IPS-11a (cell line): ENCODE results near the gene FBXW4.

ENCODE experiments used
- H3K4me3 ChIP-seq: one replicate; pipeline ENCODE4 v1.5.1; 2013; ENCODE audit warnings: low read depth, low read length, control low read depth

The FBXW4 gene

DNA sequence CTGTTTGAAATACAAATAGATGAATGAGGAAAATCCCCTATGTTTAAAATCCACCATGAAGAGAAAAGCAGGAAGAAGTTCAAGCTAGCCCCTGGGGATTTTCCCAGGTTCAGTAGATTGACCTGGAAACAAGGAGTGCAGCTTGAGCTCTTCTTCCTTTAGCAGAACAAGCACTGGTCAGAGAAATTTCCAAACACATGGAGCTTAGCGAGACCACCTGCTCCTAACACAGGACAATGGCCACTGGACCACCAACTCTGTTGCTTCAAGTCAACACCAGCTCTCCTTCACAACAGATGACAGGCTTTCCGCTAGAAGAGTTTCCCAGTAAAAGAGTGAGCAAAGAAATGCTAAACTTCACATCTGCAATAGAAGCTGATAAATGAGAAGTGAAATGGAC is 9.4 kb upstream of the FBXW4 start:
- H3K4me3 ChIP-seq, result no peak overlapping the region

DNA sequence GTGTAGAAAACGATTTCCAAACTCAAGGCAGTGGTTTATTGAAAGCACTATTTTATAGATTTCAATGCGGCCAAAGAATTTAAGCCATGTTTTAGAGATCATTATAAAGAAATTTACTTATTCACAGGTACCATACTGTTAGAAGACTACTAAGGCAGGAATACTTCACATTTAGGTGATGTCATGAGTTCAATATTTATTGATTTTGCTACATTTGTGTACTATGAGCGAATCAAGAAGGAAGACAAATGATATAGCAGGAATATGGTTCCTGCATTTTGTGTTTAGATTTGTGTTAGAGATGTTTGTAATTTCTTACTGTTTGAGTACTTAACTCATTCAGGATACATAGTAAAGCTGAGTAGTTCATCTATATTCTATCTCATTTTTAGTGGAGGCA is 1.7 kb upstream of the FBXW4 start:
- H3K4me3 ChIP-seq, result no peak overlapping the region

DNA sequence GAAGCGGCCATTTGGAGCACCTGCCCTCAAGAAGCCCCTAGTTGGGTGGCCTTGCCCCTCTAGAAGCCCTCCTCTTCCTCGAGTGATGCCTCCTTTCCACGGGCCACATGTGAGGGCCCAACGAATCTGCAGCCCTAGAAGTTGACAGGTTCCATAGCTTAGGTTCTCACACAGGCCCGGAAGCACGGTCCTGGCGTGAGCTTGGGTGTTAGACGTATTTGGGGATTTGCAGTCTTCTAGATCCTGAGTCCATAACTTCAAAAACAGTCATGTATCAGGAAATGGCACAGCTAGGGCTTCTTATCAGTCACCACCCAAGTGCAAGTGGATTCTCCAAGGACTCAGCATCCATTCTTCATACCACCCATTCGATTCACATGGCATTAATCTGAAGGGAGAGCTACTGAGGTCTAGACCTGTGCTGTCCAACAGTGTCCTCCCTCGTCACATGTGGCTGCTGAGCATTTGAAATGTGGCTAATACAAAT is 477 bp upstream of the FBXW4 start:
- H3K4me3 ChIP-seq, result peak overlapping the region; percentile 27

DNA sequence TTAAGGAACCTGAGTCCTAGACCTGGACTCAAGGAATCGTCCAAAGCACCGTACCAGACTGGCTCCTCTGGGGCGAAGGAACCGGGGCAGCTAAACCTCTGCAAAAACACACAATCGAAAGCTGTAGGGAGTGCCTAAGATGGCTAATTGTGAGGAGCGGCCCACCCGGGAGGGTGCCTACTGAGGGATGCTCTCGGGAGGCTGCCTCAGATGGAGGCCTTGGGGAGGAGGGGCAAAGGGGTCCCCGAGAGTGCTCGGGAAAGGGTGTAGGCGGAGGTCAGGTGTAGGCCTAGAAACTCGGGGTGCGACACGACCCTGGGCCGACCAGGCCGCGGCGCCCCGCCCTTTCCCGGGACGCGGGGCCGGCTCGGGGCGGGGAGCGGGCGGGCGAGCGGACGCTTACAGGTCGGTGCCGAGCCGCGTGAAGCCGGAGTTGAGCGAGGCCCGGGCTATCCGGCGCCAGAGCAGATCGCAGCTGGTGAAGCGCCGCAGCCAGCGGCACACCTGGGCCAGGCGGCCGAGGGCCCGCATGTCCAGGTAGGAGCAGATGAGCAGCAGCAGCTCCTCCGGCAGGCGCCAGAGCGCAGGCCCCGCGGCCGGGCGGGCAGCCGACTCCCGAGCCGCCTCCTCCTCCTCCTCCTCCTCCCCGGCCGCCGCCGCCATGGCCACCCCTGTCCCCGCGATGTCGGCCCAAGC is 844 bp downstream of the FBXW4 start:
- H3K4me3 ChIP-seq, result peak overlapping the region; percentile 72

DNA sequence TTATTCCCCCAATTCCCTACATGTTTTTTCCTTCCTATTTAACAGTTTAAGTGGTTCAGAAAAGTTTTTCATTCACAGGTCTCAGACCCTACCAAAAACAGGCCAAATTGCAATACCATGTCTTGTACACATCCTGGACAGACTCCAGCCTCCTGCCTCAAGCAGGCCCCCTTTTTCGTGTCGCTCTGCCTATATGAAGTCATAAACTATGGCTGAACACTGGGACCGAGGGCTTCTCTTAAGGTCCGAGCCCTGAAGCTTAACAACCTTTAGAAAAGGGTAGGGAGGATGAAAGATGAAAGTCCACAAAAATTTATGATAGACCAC is 1.4 kb downstream of the FBXW4 start:
- peak overlapping the region; percentile 72 for H3K4me3 ChIP-seq

DNA sequence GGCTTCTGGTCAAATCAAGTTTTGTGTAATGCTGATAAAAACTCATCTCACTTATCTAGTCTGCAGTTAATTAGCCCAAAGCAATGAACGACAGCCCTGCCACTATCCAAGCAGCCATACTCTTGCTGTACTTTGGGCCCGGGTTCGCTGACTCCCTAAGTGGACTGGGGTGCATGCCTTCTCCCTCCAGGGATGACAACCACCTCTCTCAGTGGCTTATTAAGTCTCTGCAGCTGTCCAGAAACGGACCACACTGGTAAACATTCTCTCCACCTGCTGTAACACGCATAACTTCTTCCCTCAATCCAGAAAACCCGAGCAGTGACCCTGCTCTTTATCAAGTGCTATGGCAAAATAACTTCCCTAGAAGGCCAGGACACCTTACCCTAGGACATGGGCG is 3.9 kb downstream of the FBXW4 start:
- H3K4me3 ChIP-seq, result no peak overlapping the region

DNA sequence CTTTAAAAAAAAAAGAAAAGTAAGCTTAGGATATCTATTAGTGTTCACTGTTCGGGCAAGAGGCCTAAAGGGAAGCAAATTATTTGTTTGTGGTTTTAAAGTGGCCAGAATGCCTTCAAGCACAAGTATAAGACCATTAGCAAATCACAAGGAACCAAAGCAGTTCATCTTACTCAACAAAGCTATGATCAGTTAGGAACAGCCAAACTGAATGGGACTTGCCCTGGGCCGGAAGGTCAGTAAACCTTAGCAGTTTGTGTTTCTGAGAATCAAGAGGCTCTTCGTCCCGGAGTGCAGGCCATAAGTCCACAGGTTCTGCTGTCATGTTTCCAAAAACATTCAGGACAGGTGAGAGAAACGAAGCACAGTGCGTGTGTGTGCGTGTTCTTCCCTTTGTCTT is 4.5 kb downstream of the FBXW4 start:
- H3K4me3 ChIP-seq, result no peak overlapping the region

DNA sequence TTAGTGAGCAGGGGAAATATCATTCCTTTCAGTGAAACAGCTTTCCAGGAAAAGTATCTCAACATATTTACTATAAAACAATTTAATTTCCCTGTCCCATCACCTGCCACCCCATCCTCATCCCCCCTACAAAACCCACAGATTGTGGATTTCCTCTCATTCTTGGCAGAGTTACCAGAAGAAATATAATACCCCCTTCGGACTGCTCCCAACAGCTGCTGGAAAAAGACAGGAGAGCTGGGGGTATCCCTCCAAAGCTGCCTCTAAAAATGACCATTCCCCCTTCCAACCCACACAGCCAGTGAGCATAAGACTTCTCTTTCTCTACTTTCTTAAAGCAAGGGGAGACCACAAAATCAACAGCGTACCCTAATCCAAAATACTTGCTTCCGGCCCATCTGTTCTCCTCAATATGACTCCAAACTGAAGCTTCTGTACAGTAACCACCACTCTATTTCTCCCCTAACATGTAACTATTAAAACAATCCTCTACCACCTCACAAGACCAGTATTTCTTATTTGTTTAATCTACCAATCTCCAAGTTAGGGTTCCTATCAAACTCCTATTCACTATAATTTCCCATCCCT is 7.8 kb downstream of the FBXW4 start:
- no peak overlapping the region for H3K4me3 ChIP-seq

DNA sequence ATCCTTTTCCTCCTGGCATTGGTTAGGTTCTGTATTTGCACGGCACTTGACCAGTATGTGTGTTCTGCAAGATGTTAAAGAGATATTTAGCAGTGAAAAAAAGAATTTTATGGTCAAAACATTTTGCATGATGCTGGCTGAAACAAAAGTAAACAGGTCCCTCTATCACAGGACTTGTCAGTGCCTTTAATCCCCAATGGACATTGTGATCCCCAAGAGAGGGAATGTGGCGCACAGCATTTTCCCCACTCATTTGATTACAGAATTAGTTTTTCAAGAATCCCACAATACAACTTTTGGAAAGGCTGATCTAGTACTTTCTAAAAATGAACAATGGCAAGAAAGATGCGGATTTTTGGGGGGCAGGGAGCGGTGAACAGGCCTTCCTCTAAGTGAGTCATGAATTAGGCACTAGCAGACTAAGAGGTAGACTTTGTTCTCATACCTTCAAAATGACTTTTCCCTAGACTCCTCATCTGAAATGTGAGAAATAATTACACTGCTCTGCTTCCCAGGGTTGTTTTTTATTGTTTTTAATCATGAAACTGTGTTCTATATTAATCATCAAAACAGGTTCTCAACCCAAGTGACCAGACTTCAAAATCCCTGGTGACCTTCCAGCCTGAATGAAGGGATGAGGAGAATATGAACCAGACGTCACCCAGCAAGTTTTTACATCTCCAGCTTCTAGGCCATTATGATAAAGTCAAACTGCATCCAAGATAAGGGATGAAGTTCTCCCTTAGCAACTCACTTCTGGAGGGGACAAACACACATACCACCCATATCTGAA is 8.6 kb downstream of the FBXW4 start:
- no peak overlapping the region for H3K4me3 ChIP-seq

DNA sequence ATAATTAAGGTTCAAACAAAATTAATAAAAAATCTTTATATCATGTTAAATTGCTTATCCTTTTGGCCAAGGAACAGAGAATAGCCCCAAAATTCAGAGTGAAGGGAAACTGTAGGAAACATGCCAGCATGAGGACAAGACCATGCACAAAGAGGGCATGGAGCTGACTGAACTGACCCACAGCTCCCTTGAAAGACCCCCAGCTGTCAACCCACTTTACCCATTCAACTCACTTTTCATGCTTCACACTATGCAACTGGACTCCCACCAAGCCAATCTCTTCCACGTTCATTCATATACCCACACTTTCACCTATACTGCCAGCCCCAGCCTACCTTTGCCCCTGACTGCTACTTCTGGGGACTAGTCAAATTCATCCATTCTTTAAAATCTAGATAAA is 10.2 kb downstream of the FBXW4 start:
- no peak overlapping the region for H3K4me3 ChIP-seq

DNA sequence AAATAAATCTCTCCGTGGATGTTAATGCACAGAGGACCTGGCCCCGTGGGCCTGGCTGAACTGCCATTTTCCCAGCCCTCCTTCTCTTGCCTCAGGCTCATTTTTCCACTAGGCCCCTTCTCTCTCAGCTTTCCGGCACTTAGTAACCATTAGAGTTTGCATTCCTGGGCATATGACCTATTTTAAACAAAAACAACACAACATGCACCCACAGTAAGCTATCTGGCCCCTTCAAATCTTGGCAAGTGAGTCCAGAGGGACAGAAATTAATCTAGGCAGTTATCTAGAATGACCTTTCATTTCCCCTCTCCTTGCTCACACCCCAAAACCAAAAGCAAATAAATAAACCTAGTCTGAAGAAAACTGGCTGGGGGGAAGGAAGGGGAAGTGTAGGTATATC is 11.7 kb downstream of the FBXW4 start:
- no peak overlapping the region for H3K4me3 ChIP-seq

DNA sequence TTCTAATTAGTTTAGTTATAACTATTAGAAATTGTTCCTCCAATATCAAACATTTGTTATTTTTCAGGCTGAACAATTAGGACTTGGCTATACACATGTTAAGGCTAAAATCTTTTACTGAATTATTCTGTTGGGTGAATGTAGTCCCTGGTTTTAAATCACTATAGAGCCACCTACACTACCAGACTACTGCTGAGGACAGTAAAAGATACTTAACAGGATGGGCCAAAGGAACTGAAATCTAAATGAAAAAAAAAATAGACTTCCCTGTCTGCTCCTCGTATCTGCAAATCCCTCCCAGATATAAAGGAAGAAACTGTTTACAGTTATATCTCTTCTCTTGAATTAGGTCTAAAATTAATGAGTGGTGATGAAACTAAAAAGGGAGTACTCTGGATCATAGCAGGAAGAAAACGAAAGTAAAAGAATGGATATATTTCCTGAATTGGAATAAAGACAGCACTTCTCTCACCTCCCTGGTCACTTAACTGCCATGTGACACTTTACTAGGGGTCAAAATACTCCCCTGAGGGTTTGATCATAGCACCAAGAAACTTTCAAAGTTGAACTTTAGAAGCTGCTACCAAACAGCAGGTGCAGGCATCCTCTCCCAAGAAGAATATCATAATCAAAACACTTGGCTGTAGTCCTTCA is 12.7 kb downstream of the FBXW4 start:
- no peak overlapping the region for H3K4me3 ChIP-seq

DNA sequence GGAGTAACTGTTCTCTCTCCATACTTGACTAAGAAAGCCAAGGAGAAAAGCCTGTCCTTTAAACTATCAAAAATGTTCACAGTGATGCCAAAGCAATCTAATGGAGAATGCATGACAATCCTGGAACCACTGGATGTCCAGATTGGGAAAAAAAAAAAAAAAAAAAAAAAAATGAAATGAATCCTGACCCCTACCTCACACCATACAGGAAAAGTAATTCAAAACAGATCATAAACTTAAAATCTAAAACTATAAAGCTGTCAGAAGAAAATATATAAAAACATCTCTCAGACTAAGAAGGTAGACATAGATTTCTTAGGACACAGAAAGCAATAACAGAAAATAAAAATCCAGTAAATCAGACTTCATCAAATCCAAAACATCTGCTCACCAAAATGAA is 18.4 kb downstream of the FBXW4 start:
- no peak overlapping the region for H3K4me3 ChIP-seq

DNA sequence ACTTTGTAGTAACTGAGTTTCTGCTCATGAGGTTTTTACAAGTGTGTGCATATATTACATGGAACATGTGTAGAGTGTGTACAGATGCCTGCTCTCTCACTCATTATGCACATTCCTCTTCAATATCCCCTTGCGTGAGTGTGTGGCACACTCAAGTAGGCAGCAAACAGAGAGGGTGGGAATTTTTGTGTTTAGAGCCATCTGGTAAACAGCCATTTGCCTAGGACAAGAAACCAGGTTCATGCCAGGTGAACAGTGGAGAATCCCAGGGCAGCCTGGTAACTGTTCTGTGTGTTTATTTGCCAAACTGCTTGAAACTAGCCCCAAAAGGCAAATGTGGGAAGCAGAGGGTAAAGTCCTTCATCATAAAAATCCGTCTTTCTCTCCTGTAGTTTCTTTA is 19.9 kb downstream of the FBXW4 start:
- H3K4me3 ChIP-seq, result no peak overlapping the region

DNA sequence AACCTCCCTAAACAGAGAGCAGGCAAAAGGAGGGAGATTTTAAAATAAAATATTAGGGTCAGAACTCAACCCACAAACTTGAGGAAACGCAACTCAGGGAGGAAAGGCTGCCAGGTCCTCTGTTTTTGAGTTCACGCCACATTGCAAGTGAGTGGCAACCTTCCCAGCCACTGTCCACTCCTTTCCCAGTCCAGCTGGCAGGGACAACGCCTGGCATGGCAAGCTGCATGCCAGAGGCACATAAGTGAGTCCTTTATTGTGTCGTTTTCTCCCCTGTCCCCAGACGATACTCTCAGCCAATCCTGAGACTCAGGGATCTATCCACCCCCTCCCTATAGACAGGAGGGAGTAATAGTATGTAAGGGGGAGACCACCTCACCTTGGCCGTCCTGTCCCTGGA is 22.4 kb downstream of the FBXW4 start:
- no peak overlapping the region for H3K4me3 ChIP-seq

DNA sequence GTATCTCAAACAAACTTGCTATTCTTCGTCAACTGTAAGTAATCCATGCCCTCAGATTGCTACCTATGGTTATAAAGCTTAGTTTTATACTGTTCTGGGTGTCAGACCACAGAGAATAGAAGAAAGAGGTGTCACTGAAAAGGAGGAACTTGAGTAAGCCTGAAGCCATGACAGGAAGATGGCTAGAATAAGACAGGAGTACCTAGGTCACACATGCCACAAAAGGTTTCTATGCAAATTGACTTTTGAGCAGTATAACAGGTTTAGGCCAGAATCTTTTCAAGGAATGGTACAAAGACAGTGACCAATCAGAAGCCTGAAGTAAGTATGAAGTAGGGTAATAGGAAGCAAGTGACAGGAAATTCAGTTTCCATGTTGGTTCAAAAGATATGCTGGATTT is 23.5 kb downstream of the FBXW4 start:
- H3K4me3 ChIP-seq, result no peak overlapping the region

DNA sequence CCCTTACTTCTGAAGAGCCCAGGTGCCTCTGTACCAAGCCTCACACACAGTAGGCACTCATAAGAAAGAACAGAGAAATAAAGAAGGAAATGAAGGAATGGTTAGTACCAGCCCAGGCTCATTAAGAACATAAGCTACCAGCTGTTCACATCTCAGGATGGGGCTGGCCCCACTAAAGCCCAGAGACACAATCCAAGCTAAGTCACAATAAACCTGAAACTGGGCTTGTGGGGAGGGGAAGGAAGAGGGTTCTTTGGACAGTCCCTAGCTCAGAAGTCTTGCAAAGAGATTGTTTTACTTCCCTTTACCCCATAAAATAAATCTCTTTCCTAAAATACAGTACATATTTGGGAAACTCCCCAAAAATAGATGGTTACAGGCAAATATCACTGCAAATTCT is 24.3 kb downstream of the FBXW4 start:
- no peak overlapping the region for H3K4me3 ChIP-seq

DNA sequence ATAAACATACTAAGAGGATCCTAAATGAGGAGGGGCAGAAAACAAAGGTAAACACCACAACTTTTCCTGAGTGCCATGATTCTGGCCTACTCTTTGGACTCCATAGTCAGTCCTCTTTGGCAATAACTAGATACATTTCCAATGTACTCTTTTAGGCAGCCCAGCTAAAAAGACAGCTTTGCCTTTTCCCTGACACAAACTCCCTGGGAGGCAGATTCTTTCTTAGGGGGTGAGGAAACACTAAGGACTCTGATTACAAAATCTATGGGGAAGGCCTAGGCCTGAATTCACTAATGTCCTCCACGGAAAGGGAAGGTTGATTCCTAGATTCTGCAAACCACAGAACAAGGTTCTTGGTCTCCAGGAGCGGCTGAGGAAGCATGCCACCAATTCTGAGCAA is 25.8 kb downstream of the FBXW4 start:
- no peak overlapping the region for H3K4me3 ChIP-seq

DNA sequence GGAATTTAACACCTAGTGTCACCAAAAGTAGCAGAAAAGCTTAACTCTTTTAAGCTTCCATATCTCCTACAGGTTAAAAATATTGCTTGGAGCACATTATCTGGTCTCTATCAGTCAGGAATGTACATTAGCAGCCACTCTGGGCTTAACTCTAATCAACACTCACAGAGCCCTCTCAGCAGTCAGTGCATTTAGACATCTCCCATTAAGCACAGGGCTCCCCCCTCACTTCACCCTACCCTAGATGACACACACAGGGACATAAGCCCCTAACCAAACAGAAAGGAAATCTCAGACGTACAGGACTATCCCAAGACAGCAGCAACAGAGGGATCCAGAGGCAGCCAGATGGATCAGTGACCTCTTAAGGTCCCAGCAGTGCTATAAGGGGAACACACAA is 26.4 kb downstream of the FBXW4 start:
- H3K4me3 ChIP-seq, result no peak overlapping the region

DNA sequence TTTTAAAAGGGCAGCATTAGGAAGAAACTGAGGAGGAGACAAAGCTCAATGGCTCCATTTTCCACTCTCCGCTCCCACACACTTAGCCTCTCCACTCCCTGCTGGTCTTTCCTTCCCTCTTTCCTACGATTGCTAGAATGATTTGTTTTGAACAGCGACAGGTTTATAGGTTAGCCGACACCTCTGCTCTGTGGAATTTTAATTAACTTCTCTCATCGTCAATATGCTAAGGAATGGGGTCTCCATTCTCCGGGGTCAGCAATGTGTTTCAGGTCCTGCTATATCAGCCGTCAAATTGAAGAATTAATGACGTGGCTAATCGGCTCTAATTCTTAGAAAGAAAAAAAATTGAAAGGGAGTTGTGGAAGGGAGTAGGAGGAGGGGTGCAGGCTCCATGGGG is 28.9 kb downstream of the FBXW4 start:
- H3K4me3 ChIP-seq, result no peak overlapping the region

DNA sequence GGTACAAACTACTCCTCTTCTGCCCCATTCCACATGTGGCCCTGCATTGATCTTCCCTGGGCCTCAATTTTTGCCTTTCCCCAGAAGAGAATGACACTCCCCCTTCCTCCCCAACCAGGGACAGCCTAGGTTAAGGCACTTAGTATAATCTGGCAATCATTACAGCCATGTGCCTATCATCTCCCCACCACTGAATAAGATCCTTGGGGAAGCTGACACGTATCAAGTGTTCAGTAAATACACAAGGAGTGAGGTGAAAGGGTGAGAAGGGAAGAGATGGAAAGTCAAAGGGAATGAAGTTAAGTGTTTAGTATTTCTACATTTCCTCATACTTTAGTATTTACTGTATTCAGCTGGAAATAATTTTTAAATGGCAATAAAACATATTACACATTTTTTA is 31.9 kb downstream of the FBXW4 start:
- no peak overlapping the region for H3K4me3 ChIP-seq

DNA sequence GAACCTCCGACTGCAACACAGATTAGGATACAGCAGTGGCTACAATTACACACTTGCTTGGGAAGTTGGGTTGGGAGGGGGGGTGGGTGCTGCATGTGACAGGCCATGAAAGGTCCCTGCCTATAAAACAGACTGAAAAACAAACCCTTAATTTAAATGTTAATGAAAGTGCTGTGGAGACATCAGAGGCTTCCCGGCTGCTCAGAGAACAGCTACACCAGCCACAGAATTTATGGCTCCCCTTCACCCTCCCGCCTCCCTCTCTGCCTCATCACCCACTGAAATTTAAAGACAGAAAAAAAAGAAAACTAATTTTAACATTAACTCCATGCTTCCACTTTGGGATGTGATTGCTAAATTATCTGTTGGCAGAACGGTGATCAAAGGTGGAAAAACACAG is 34.7 kb downstream of the FBXW4 start:
- no peak overlapping the region for H3K4me3 ChIP-seq
